Endothelial cell of umbilical vein (primary cell): ENCODE data around the gene OCA2.

Source experiments
- CTCF ChIP-seq, 2 donors: IDR thresholded peaks; 1 replicate in 1 of 2; 2 replicates in 1 of 2; pipeline ENCODE4 v1.5.1; 2011; ENCODE audit warnings: low read length in 2 of 2, mild to moderate bottlenecking in 2 of 2, moderate library complexity in 2 of 2, control low read depth in 1 of 2, inconsistent platforms in 1 of 2, low read depth in 1 of 2; ENCODE audit not compliant: insufficient read depth in 1 of 2; ENCODE audit errors: extremely low read depth in 1 of 2
- EZH2 ChIP-seq: IDR thresholded peaks from 2 replicates; pipeline ENCODE4 v1.6.1; 2012; ENCODE audit warnings: borderline replicate concordance, low read depth, mild to moderate bottlenecking, moderate library complexity, low read length, inconsistent platforms; ENCODE audit not compliant: severe bottlenecking
- POLR2A ChIP-seq: IDR thresholded peaks from 2 replicates; pipeline ENCODE4 v1.6.1; 2012; ENCODE audit warnings: low read depth, mild to moderate bottlenecking, control low read depth, low read length
- POLR2AphosphoS5 ChIP-seq: IDR thresholded peaks from 2 replicates; pipeline ENCODE4 v1.6.1; 2012; ENCODE audit warnings: low read depth, mild to moderate bottlenecking, control low read depth, low read length, moderate library complexity; ENCODE audit not compliant: insufficient read depth

DNA sequence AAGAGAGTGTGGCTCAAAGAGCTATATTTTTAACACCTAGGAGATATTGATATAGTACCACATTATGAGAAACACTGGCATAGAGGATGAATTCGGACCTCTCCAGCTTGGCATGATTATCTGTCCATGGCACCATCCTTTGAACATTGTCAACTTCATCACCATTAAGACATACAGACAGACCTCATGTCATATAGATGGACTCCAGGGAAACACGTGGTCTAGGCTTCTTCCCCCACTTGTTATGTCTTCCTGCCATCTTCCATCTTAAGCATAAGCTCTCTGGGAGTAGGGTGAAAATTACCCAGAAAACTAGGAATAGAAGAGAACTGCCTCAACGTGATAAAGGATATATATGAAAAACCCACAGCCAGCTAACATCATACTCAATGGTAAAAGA lies 51.8 kb downstream of the OCA2 start:
- TF ChIP-seq CTCF (IDR thresholded peaks at IDR 0.05; ENCODE audit: extremely low read depth in 1 of 2, insufficient read depth in 1 of 2, low read depth in 1 of 2, low read length in 2 of 2) (no peak), POLR2A (no peak), POLR2AphosphoS5 (no peak), EZH2 (no peak)
